Measurements from ENCODE around the gene FBXL15. TPM values are rescaled to one million over a fixed set of nuclear protein-coding genes. Genes with fewer than 3 reads are reported as not detected.

The FBXL15 gene
- total and polyA plus RNA-seq, 2 of the 13 experiments (the other 11 are each of a cell fraction or from before 2014, with no cell fraction given) = 4.3 to 8.3 TPM

GRCh38 chr10:102399217-102400021 is 21.2 kb upstream of the FBXL15 start (continued):
- TF ChIP-seq, protein P1, sequence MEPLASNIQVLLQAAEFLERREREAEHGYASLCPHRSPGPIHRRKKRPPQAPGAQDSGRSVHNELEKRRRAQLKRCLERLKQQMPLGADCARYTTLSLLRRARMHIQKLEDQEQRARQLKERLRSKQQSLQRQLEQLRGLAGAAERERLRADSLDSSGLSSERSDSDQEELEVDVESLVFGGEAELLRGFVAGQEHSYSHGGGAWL (CRISPR knock-in tag; IDR thresholded peaks at IDR 0.05) = peak; percentile 88
- TF ChIP-seq RNF219 (CRISPR knock-in tag; IDR thresholded peaks at IDR 0.05) (no peak), ELF1 (CRISPR knock-in tag; IDR thresholded peaks at IDR 0.05) (peak; percentile 61), KLF6 (CRISPR knock-in tag; IDR thresholded peaks at IDR 0.05) (peak; percentile 58; the same call in 1 of the 2 replicates), SRY (CRISPR knock-in tag; IDR thresholded peaks at IDR 0.05) (0 out of 2 replicates have a peak, but pooled peaks have one; percentile 24), MTF1 (CRISPR knock-in tag; IDR thresholded peaks at IDR 0.05) (no peak), ZFP90 (CRISPR knock-in tag; IDR thresholded peaks at IDR 0.05; ENCODE audit: borderline replicate concordance) (no peak), ZNF576 (CRISPR knock-in tag; IDR thresholded peaks at IDR 0.05) (peak; percentile 91), ZEB1 (IDR thresholded peaks at IDR 0.05; ENCODE audit: insufficient replicate concordance, low read depth) (no peak), ARID4A (CRISPR knock-in tag; IDR thresholded peaks at IDR 0.05; ENCODE audit: borderline replicate concordance) (peak; percentile 90), ZMYM3 (CRISPR knock-in tag; IDR thresholded peaks at IDR 0.05) (peak; percentile 51; the same call in 1 of the 2 replicates), ZNF747 (CRISPR knock-in tag; IDR thresholded peaks at IDR 0.05; ENCODE audit: borderline replicate concordance) (peak; percentile 96), SMC3 (IDR thresholded peaks at IDR 0.05; ENCODE audit: low read length) (peak; percentile 44; the same call in 1 of the 2 replicates)
- TF ChIP-seq, protein P2, sequence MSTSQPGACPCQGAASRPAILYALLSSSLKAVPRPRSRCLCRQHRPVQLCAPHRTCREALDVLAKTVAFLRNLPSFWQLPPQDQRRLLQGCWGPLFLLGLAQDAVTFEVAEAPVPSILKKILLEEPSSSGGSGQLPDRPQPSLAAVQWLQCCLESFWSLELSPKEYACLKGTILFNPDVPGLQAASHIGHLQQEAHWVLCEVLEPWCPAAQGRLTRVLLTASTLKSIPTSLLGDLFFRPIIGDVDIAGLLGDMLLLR (CRISPR knock-in tag; IDR thresholded peaks at IDR 0.05) = peak; percentile 94
- TF ChIP-seq, protein P3, sequence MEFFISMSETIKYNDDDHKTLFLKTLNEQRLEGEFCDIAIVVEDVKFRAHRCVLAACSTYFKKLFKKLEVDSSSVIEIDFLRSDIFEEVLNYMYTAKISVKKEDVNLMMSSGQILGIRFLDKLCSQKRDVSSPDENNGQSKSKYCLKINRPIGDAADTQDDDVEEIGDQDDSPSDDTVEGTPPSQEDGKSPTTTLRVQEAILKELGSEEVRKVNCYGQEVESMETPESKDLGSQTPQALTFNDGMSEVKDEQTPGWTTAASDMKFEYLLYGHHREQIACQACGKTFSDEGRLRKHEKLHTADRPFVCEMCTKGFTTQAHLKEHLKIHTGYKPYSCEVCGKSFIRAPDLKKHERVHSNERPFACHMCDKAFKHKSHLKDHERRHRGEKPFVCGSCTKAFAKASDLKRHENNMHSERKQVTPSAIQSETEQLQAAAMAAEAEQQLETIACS (CRISPR knock-in tag; IDR thresholded peaks at IDR 0.05) = peak; percentile 100
- TF ChIP-seq, protein P4, sequence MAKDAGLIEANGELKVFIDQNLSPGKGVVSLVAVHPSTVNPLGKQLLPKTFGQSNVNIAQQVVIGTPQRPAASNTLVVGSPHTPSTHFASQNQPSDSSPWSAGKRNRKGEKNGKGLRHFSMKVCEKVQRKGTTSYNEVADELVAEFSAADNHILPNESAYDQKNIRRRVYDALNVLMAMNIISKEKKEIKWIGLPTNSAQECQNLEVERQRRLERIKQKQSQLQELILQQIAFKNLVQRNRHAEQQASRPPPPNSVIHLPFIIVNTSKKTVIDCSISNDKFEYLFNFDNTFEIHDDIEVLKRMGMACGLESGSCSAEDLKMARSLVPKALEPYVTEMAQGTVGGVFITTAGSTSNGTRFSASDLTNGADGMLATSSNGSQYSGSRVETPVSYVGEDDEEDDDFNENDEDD (CRISPR knock-in tag; IDR thresholded peaks at IDR 0.05; ENCODE audit: borderline replicate concordance) = peak; percentile 91
- TF ChIP-seq, protein P5, sequence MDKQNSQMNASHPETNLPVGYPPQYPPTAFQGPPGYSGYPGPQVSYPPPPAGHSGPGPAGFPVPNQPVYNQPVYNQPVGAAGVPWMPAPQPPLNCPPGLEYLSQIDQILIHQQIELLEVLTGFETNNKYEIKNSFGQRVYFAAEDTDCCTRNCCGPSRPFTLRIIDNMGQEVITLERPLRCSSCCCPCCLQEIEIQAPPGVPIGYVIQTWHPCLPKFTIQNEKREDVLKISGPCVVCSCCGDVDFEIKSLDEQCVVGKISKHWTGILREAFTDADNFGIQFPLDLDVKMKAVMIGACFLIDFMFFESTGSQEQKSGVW (CRISPR knock-in tag; IDR thresholded peaks at IDR 0.05; ENCODE audit: borderline replicate concordance) = no peak

Measured in HepG2 (cell line).